Activated CD8-positive, alpha-beta T cell treated with anti-CD3 and anti-CD28 coated beads for 36 hours (primary cell): ENCODE results near the gene DKKL1. TPM values are rescaled to one million over a fixed set of nuclear protein-coding genes. Genes with fewer than 3 reads are reported as not detected.

Experiments
- ATAC-seq: fragments of 200-7000 bp; cut with Tn5 transposase; one replicate; pipeline ENCODE4 v1.10.0; 2021; ENCODE audit warnings: mild to moderate bottlenecking, moderate library complexity
- CTCF ChIA-PET: fragments of 350-600 bp; sonication (Branson Sonifier 250); formaldehyde crosslinking; loops from one replicate; lab custom pipeline; 2021; ENCODE audit warnings: antibody characterized with exemption; lab: Charles Lee
- POLR2A ChIA-PET: fragments of 350-600 bp; sonication (Branson Sonifier 250); formaldehyde crosslinking; loops from one replicate; lab custom pipeline; 2021; ENCODE audit warnings: antibody characterized with exemption; lab: Charles Lee
- DNase-seq: peaks from one replicate; pipeline ENCODE4 v3.0.0-alpha.2; 2020
- H3K27ac Mint-ChIP-seq: one replicate; pipeline ENCODE4 v1.8.0; 2021; ENCODE audit warnings: mild to moderate bottlenecking, mixed read lengths
- H3K27me3 Mint-ChIP-seq: one replicate; pipeline ENCODE4 v1.8.0; 2021; ENCODE audit warnings: mixed read lengths
- H3K36me3 Mint-ChIP-seq: one replicate; pipeline ENCODE4 v1.8.0; 2021; ENCODE audit warnings: low read depth, mixed read lengths
- H3K4me1 Mint-ChIP-seq: one replicate; pipeline ENCODE4 v1.8.0; 2021; ENCODE audit warnings: low read depth, mixed read lengths
- H3K4me3 Mint-ChIP-seq: one replicate; pipeline ENCODE4 v1.8.0; 2021; ENCODE audit warnings: mild to moderate bottlenecking, moderate library complexity, mixed read lengths
- H3K9me3 Mint-ChIP-seq: one replicate; pipeline ENCODE4 v1.8.0; 2021; ENCODE audit warnings: mixed read lengths
- CTCF ChIP-seq: fragments of 200-600 bp; IDR thresholded peaks from one replicate; pipeline ENCODE4 v1.8.0; 2022; ENCODE audit warnings: antibody characterized with exemption, mild to moderate bottlenecking
- intact Hi-C: fragments of 100-400 bp; cut with micrococcal nuclease; formaldehyde crosslinking; loops from one replicate; pipeline ENCODE4 v1.10.0; 2022
- total RNA-seq, 2 experiments: library from RNA; stranded (reverse); gene quantifications; one replicate each; pipeline ENCODE4 v1.2.3, GENCODE V29; 2021

DKKL1 gene
- total RNA-seq, 2 experiments from 2014 or later: not detected

GRCh38 chr19:49423985-49424303 is 60.3 kb downstream of the DKKL1 start:
- Mint-ChIP-seq H3K9me3 (no peaks in the 10 kb centered on the region), H3K27ac (no peak overlapping the region), H3K4me1 (peaks cover 50% of the 10 kb centered on the region), H3K4me3 (peak overlapping the region; percentile 6), H3K36me3 (no peaks in the 10 kb centered on the region), H3K27me3 (peaks cover 85% of the 10 kb centered on the region)
- DNase-seq: peak; percentile 56
- peak; percentile 51 for ATAC-seq
- CTCF ChIA-PET: interaction anchor here (1.9 kb wide), 1 partner anchor 32 kb away, joined by 10 read pairs; no protein-coding TSS in a partner anchor
- POLR2A ChIA-PET: interaction anchor here (0.7 kb wide), 1 partner anchor 25 kb away, joined by 3 read pairs; no protein-coding TSS in a partner anchor
- TF ChIP-seq CTCF: no peak
- intact Hi-C loops: no loop called here

Other genes starting within 250 kb of the DKKL1 start
- 1 to 10 TPM; 2.1 to 4.4 TPM for gene LIN7B, start 249.5 kb upstream of the DKKL1 start, total RNA-seq
- 1 to 10 TPM; 1.5 to 2.0 TPM for gene C19orf73, start 244.7 kb upstream of the DKKL1 start, total RNA-seq
- 1 to 10 TPM; 3.9 to 5.1 TPM for gene PPFIA3, start 244.3 kb upstream of the DKKL1 start, total RNA-seq
- not detected for gene HRC, start 208.5 kb upstream of the DKKL1 start, total RNA-seq
- gene TRPM4, start 206.1 kb upstream of the DKKL1 start, total RNA-seq: under 1 TPM; 0.40 to 0.54 TPM
- 1 to 10 TPM in 1 of 2 experiments, under 1 TPM in 1; 0.61 to 1.1 TPM for gene SLC6A16, start 38.7 kb upstream of the DKKL1 start, total RNA-seq
- 100 to 1,000 TPM; 131 to 137 TPM for gene CD37, start 28.5 kb upstream of the DKKL1 start, total RNA-seq
- gene TEAD2, start 1.5 kb upstream of the DKKL1 start, total RNA-seq: not detected
- gene KASH5, start 24.4 kb downstream of the DKKL1 start, total RNA-seq: under 1 TPM in 1 of 2 experiments, not detected in 1; 0.95 TPM
- not detected for gene PTH2, start 59.6 kb downstream of the DKKL1 start, total RNA-seq
- gene GFY, start 61.5 kb downstream of the DKKL1 start, total RNA-seq: not detected
- under 1 TPM in 1 of 2 experiments, not detected in 1; 0.23 TPM for gene SLC17A7, start 77.7 kb downstream of the DKKL1 start, total RNA-seq
- 100 to 1,000 TPM; 124 to 126 TPM for gene PIH1D1, start 87.9 kb downstream of the DKKL1 start, total RNA-seq
- 10 to 100 TPM; 24.6 to 24.8 TPM for gene ALDH16A1, start 89.3 kb downstream of the DKKL1 start, total RNA-seq
- 10 to 100 TPM; 57.7 to 61.2 TPM for gene FLT3LG, start 110.3 kb downstream of the DKKL1 start, total RNA-seq
- gene RPL13A, start 123.7 kb downstream of the DKKL1 start, total RNA-seq: 1,000 to 10,000 TPM; 4,285 to 4,329 TPM
- 1,000 to 10,000 TPM; 3,251 to 3,427 TPM for gene RPS11, start 132.6 kb downstream of the DKKL1 start, total RNA-seq
- 10 to 100 TPM; 13.1 to 13.6 TPM for gene FCGRT, start 148.8 kb downstream of the DKKL1 start, total RNA-seq
- gene RCN3, start 164.1 kb downstream of the DKKL1 start, total RNA-seq: 1 to 10 TPM; 4.2 to 5.9 TPM
- 10 to 100 TPM; 75.6 to 79.4 TPM for gene NOSIP, start 216.7 kb downstream of the DKKL1 start, total RNA-seq
- gene PRRG2, start 217.4 kb downstream of the DKKL1 start, total RNA-seq: 1 to 10 TPM; 1.5 TPM
- gene PRR12, start 227.3 kb downstream of the DKKL1 start, total RNA-seq: 10 to 100 TPM; 16.0 to 17.8 TPM